IMR-90 (cell line): Measurements from ENCODE around the gene PROZ. TPM values are rescaled to one million over a fixed set of nuclear protein-coding genes. Genes with fewer than 3 reads are reported as not detected.

Experiments
- ATAC-seq: fragments of 200-7000 bp; cut with Tn5 transposase; 2 replicates; pipeline ENCODE4 v1.9.1; 2020; ENCODE audit warnings: low read depth, mild to moderate bottlenecking, moderate library complexity
- BruUV-seq: library from RNA; stranded (reverse); fragments of 400-500 nt; replicated peaks from 2 replicates; lab custom pipeline; 2021; lab: Mats Ljungman, UMichigan
- CTCF ChIA-PET: fragments of 300-600 bp; formaldehyde crosslinking; extraction: SDS; loops from one replicate; lab custom pipeline; 2021; ENCODE audit warnings: antibody characterized with exemption; lab: Yijun Ruan, JAX
- POLR2A ChIA-PET: fragments of 300-600 bp; sonication (Branson Sonifier 250); formaldehyde crosslinking; loops from one replicate; lab custom pipeline; 2022; ENCODE audit warnings: antibody characterized with exemption; ENCODE audit not compliant: unreplicated experiment; lab: Charles Lee
- DNase-seq: peaks from one replicate; pipeline ENCODE4 v3.0.0; 2013
- H2AFZ ChIP-seq: replicated peaks from 2 replicates; pipeline ENCODE3; 2013; ENCODE audit warnings: low read length, mild to moderate bottlenecking; ENCODE audit not compliant: poor library complexity
- H2AK5ac ChIP-seq: 2 replicates; pipeline ENCODE4 v1.6.1; 2013; ENCODE audit warnings: low read depth, low read length, inconsistent platforms
- H2AK9ac ChIP-seq: replicated peaks from 2 replicates; pipeline ENCODE3; 2013; ENCODE audit warnings: mild to moderate bottlenecking, low read depth, low read length, moderate library complexity; ENCODE audit not compliant: poor library complexity
- H2BK120ac ChIP-seq: 2 replicates; pipeline ENCODE4 v1.6.1; 2013; ENCODE audit warnings: low read depth, low read length, inconsistent platforms
- H2BK15ac ChIP-seq: 3 replicates; pipeline ENCODE4 v1.6.1; 2013; ENCODE audit warnings: low read depth, low read length, inconsistent platforms
- H2BK20ac ChIP-seq: 2 replicates; pipeline ENCODE4 v1.6.1; 2013; ENCODE audit warnings: low read depth, mild to moderate bottlenecking, inconsistent platforms, low read length, moderate library complexity
- H2BK5ac ChIP-seq: 2 replicates; pipeline ENCODE4 v1.6.1; 2013; ENCODE audit warnings: mild to moderate bottlenecking, low read depth, low read length, inconsistent platforms; ENCODE audit not compliant: poor library complexity, severe bottlenecking
- H3K14ac ChIP-seq: replicated peaks from 2 replicates; pipeline ENCODE4 v1.6.1; 2013; ENCODE audit warnings: low read depth, low read length, inconsistent platforms
- H3K18ac ChIP-seq: 2 replicates; pipeline ENCODE4 v1.6.1; 2013; ENCODE audit warnings: low read depth, low read length, control low read depth
- H3K23ac ChIP-seq: 2 replicates; pipeline ENCODE4 v1.6.1; 2013; ENCODE audit warnings: low read depth, low read length, inconsistent platforms
- H3K27ac ChIP-seq: 2 replicates; pipeline ENCODE4 v1.5.1; 2013; ENCODE audit warnings: mild to moderate bottlenecking, control low read depth, low read length; ENCODE audit not compliant: insufficient read depth
- H3K27me3 ChIP-seq: 2 replicates; pipeline ENCODE4 v1.6.1; 2013; ENCODE audit warnings: low read length; ENCODE audit not compliant: control insufficient read depth, insufficient read depth
- H3K36me3 ChIP-seq: 2 replicates; pipeline ENCODE4 v1.6.1; 2013; ENCODE audit warnings: low read length, mixed read lengths; ENCODE audit not compliant: control insufficient read depth, insufficient read depth
- H3K4ac ChIP-seq: 2 replicates; pipeline ENCODE4 v1.6.1; 2013; ENCODE audit warnings: low read depth, low read length, inconsistent platforms
- H3K4me1 ChIP-seq: 2 replicates; pipeline ENCODE4 v1.6.1; 2013; ENCODE audit warnings: low read length, mixed read lengths; ENCODE audit not compliant: control insufficient read depth, insufficient read depth
- H3K4me2 ChIP-seq: 2 replicates; pipeline ENCODE4 v1.6.1; 2013; ENCODE audit warnings: low read depth, mild to moderate bottlenecking, control low read depth, low read length, moderate library complexity
- H3K4me3 ChIP-seq: 2 replicates; pipeline ENCODE4 v1.5.1; 2013; ENCODE audit warnings: low read depth, mild to moderate bottlenecking, control low read depth, low read length, moderate library complexity; ENCODE audit not compliant: insufficient read depth
- H3K56ac ChIP-seq: 2 replicates; pipeline ENCODE4 v1.6.1; 2013; ENCODE audit warnings: low read length, inconsistent platforms; ENCODE audit not compliant: insufficient read depth; ENCODE audit errors: extremely low read depth
- H3K79me1 ChIP-seq, 2 experiments: 2 replicates each; pipeline ENCODE4 v1.6.1; 2013; ENCODE audit warnings: low read length in 2 of 2, inconsistent platforms in 1 of 2, low read depth in 1 of 2
- H3K9ac ChIP-seq: 2 replicates; pipeline ENCODE4 v1.6.1; 2013; ENCODE audit warnings: low read depth, low read length, control low read depth
- H3K9me1 ChIP-seq: 2 replicates; pipeline ENCODE4 v1.6.1; 2013; ENCODE audit warnings: low read length, inconsistent platforms; ENCODE audit not compliant: insufficient read depth
- H3K9me3 ChIP-seq: 2 replicates; pipeline ENCODE4 v1.6.1; 2013; ENCODE audit warnings: low read length; ENCODE audit not compliant: control insufficient read depth, insufficient read depth
- H4K20me1 ChIP-seq: 2 replicates; pipeline ENCODE4 v1.6.1; 2013; ENCODE audit warnings: low read length, inconsistent platforms; ENCODE audit not compliant: insufficient read depth
- H4K5ac ChIP-seq: 2 replicates; pipeline ENCODE4 v1.6.1; 2013; ENCODE audit warnings: mild to moderate bottlenecking, low read depth, low read length, control low read depth
- H4K8ac ChIP-seq, 2 experiments: 2 replicates each; pipeline ENCODE4 v1.6.1; 2013; ENCODE audit warnings: low read depth in 2 of 2, low read length in 2 of 2, control low read depth in 1 of 2, inconsistent platforms in 1 of 2
- H4K91ac ChIP-seq: 2 replicates; pipeline ENCODE4 v1.6.1; 2013; ENCODE audit warnings: low read depth, low read length, inconsistent platforms; ENCODE audit not compliant: insufficient read depth
- CHD1 ChIP-seq: IDR thresholded peaks from 2 replicates; pipeline ENCODE4 v1.6.1; 2012; ENCODE audit warnings: low read depth, low read length, improper control_type of control experiment
- CTCF ChIP-seq: conservative IDR thresholded peaks from 2 replicates; pipeline ENCODE4 v1.5.1; 2012; ENCODE audit warnings: mild to moderate bottlenecking, low read depth, low read length, improper control_type of control experiment
- FOS ChIP-seq: fragments of 150-350 bp; IDR thresholded peaks from 2 replicates; pipeline ENCODE4 v1.6.1; 2016; ENCODE audit warnings: low read depth, low read length
- MAZ ChIP-seq: IDR thresholded peaks from 2 replicates; pipeline ENCODE4 v1.6.1; 2012; ENCODE audit warnings: low read depth, mild to moderate bottlenecking, low read length, improper control_type of control experiment, moderate library complexity, borderline replicate concordance
- MXI1 ChIP-seq: IDR thresholded peaks from 2 replicates; pipeline ENCODE4 v1.6.1; 2012; ENCODE audit warnings: low read depth, mild to moderate bottlenecking, low read length, moderate library complexity, borderline replicate concordance
- whole genome bisulfite sequencing, 2 experiments: methylation state at CpG; one replicate each; pipeline versions ENCODE4 v1.1.5 to v1.1.7; 2013; ENCODE audit warnings: missing lambda C conversion rate in 2 of 2; ENCODE audit not compliant: insufficient read length in 1 of 2; ENCODE audit errors: extremely low coverage in 2 of 2; 5-methylcytosine and 5-hydroxymethylcytosine counted together
- dilution Hi-C: fragments of 300-500 bp; cut with HindIII; formaldehyde crosslinking; loops from one replicate; pipeline ENCODE4 v1.14.3; 2018; ENCODE audit warnings: low sequenced_read_pairs; ENCODE audit not compliant: unreplicated experiment
- in situ Hi-C: fragments of 300-500 bp; cut with MboI; formaldehyde crosslinking; loops from 3 replicates; pipeline ENCODE4 v1.14.3; 2019; ENCODE audit warnings: low sequenced_read_pairs, inconsistent platforms, mixed read lengths
- intact Hi-C: fragments of 100-400 bp; cut with micrococcal nuclease; formaldehyde crosslinking; loops from 2 replicates; pipeline ENCODE4 v1.10.0; 2022
- polyA plus RNA-seq, 3 experiments: library from polyadenylated mRNA; depleted of rRNA; stranded (reverse); fragments of >200 nt; gene quantifications; 2 replicates each; pipeline ENCODE4 v1.2.3, GENCODE V29; 2012; ENCODE audit warnings: low replicate concordance in 1 of 3
- total RNA-seq: library from RNA; depleted of rRNA; stranded (reverse); fragments of >200 nt; gene quantifications from 2 replicates; pipeline ENCODE4 v1.2.3, GENCODE V29; 2012

Gene PROZ
- total and polyA plus RNA-seq, 2 of the 4 experiments (the other 2 are of a cell fraction), result not detected

- Histone ChIP-seq H3K18ac (no peak overlapping the region), H3K27ac (no peak overlapping the region), H4K20me1 (no peaks in the 10 kb centered on the region), H3K56ac (no peak overlapping the region), H4K8ac (no peak overlapping the region), H2AK9ac (no peak overlapping the region), H3K79me1 (no peaks in the 10 kb centered on the region), H3K27me3 (peaks cover 11% of the 10 kb centered on the region), H3K4me1 (peaks cover 3% of the 10 kb centered on the region; the same call in 1 of the 2 replicates), H3K4me2 (no peak overlapping the region), H2BK15ac (no peak overlapping the region), H3K4ac (no peak overlapping the region), H2AFZ (no peak overlapping the region), H2AK5ac (no peak overlapping the region), H3K9ac (no peak overlapping the region), H3K4me3 (no peak overlapping the region), H3K36me3 (no peaks in the 10 kb centered on the region), H3K23ac (no peak overlapping the region), H2BK120ac (no peak overlapping the region), H3K14ac (no peak overlapping the region), H3K9me1 (peaks cover 6% of the 10 kb centered on the region; the same call in 1 of the 2 replicates), H2BK5ac (no peak overlapping the region), H4K5ac (no peak overlapping the region), H4K91ac (no peak overlapping the region), H3K9me3 (no peaks in the 10 kb centered on the region), H2BK20ac (no peak overlapping the region)
- POLR2A ChIA-PET, result no interaction called here
- intact Hi-C loops, result no loop called here
- in situ Hi-C loops, result no loop called here
- 90% methylated on average over 12 of the region's 18 CpGs; no CpG with 5 or more reads in 1 of the 2 experiments for WGBS, 2 experiments
- CTCF ChIA-PET, result interaction anchor here (0.6 kb wide), 1 partner anchor 17 kb away, joined by 10 read pairs; no protein-coding TSS in a partner anchor
- TF ChIP-seq MXI1 (no peak), MAZ (no peak), FOS (no peak), CHD1 (no peak), CTCF (no peak)
- DNase-seq (no peak), ATAC-seq (no peak)
- dilution Hi-C loops, result no loop called here
- no TSS peak for BruUV-seq
Measured at GRCh38 chr13:113126265-113127150, 31.9 kb upstream of the PROZ start.
